ENCODE results near the gene MSRB3. TPM values are rescaled to one million over a fixed set of nuclear protein-coding genes. Genes with fewer than 3 reads are reported as not detected.
"Not testable (repeated sequence)": the region's sequence is repeated elsewhere in the genome, so short reads cannot be mapped to it uniquely, and the experiment has no call there.

The MSRB3 gene
- total and polyA plus RNA-seq, 7 experiments from 2014 or later: 0.37 to 1.8 TPM; not detected in 5

DNA sequence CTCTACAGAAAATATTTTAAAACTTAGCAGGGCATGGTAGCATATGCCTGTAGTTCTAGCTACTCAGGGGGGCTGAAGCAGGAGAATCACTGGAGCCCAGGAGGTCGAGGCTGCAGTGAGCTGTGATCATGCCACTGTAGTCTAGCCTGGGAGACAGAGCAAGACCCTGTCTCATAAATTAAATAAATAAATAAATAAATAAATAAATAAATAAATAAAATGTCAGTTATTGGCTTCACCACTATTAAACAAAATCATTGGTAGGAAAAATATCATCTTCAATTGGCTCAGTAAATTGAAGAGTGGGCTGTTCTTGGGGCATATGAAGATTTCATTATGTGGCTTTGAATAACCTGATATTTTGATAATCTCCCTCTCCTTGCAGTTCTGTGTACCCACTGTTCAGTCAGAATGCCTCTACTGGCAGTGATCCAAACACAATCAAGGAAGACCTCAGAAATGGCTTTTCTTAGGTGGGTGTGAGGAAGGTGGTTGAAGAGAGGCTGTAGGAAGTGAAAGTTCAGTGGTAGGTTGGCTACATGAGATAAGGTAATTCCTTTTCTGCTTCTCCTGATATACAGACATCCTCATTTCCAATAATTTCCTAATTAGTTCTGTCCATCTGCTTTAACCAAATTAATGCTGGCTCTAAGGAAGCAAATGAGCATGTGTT, 175.8 kb downstream of the MSRB3 start:
- ChIA-PET CTCF (no interaction called here), POLR2A (no interaction called here)
- H3K27me3 ChIP-seq (ENCODE audit: control insufficient read depth in 2 of 2, insufficient read depth in 2 of 2, low read length in 2 of 2): no peaks in the 10 kb centered on the region
- no peaks in the 10 kb centered on the region for H3K9me3 ChIP-seq (ENCODE audit: control insufficient read depth in 2 of 3, low read length in 3 of 3)
- Mint-ChIP-seq H3K4me1 (peaks cover 0 to 3% (median 0%) of the 10 kb centered on the region in 7 donors), H3K4me3 (no peak overlapping the region), H3K36me3 (no peaks in the 10 kb centered on the region), H3K27me3 (peaks cover 0 to 6% (median 2%) of the 10 kb centered on the region in 5 donors), H3K9me3 (peaks cover 0 to 6% (median 0%) of the 10 kb centered on the region in 11 donors), H3K27ac (no peak overlapping the region)
- ATAC-seq: no peak
- H3K4me1 ChIP-seq (ENCODE audit: control insufficient read depth in 2 of 2, insufficient read depth in 2 of 2, low read length in 2 of 2): no peaks in the 10 kb centered on the region
- no peak for DNase-seq
- no peaks in the 10 kb centered on the region for H3K36me3 ChIP-seq (ENCODE audit: control insufficient read depth in 2 of 3, insufficient read depth in 3 of 3, low read length in 3 of 3)
- no peak overlapping the region for H3K27ac ChIP-seq (ENCODE audit: low read depth, low read length)
- no peak overlapping the region for H3K4me3 ChIP-seq (ENCODE audit: low read length)
- intact Hi-C loops (cut with micrococcal nuclease): no loop called here

DNA sequence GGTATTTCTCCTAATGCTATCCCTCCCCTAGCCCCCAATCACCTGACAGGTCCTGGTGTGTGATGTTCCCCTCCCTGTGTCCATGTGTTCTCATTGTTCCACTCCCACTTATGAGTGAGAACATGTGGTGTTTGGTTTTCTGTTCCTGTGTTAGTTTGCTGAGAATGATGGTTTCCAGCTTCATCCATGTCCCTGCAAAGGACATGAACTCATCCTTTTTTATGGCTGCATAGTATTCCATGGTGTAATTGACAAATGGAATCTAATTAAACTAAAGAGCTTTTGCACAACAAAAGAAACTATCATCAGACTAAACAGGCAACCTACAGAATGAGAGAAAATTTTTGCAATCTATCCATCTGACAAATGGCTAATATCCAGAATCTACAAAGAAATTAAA, 178.9 kb downstream of the MSRB3 start:
- H3K27ac ChIP-seq (ENCODE audit: low read depth, low read length); CTCF ChIA-PET; H3K27me3 ChIP-seq (ENCODE audit: control insufficient read depth in 2 of 2, insufficient read depth in 2 of 2, low read length in 2 of 2); H3K9me3 ChIP-seq (ENCODE audit: control insufficient read depth in 2 of 3, low read length in 3 of 3); H3K9me3 Mint-ChIP-seq; H3K4me1 ChIP-seq (ENCODE audit: control insufficient read depth in 2 of 2, insufficient read depth in 2 of 2, low read length in 2 of 2); H3K4me1 Mint-ChIP-seq; POLR2A ChIA-PET; H3K36me3 ChIP-seq (ENCODE audit: control insufficient read depth in 2 of 3, insufficient read depth in 3 of 3, low read length in 3 of 3); H3K27me3 Mint-ChIP-seq; ATAC-seq; H3K4me3 ChIP-seq (ENCODE audit: low read length); H3K27ac Mint-ChIP-seq; H3K36me3 Mint-ChIP-seq; H3K4me3 Mint-ChIP-seq; intact Hi-C loops (cut with micrococcal nuclease); DNase-seq: not testable (repeated sequence)

DNA sequence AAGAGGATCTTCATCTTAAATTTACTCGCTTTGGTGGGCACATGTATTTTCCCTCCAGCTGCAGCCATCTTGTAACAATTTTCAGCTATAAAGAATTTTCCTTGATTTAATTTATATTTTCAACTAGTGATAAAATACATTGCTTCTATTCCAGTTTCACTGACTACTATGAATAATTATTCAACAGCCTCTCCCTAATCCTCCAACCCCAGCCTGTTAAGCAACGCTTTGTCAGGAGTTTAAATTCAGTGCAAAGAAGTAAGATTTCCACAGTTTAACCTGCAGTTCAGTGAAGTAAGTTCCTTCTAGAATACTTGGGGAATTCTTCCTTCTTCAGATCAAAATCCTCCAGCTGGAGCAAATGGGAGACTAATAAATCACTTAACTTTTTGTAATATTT, 180.2 kb downstream of the MSRB3 start:
- no peaks in the 10 kb centered on the region for H3K4me1 Mint-ChIP-seq
- ATAC-seq (no peak), DNase-seq (no peak)
- no peak overlapping the region for H3K4me3 Mint-ChIP-seq
- Histone ChIP-seq H3K27ac (ENCODE audit: low read depth, low read length) (no peak overlapping the region), H3K4me1 (ENCODE audit: control insufficient read depth in 2 of 2, insufficient read depth in 2 of 2, low read length in 2 of 2) (no peaks in the 10 kb centered on the region), H3K27me3 (ENCODE audit: control insufficient read depth in 2 of 2, insufficient read depth in 2 of 2, low read length in 2 of 2) (no peaks in the 10 kb centered on the region), H3K9me3 (ENCODE audit: control insufficient read depth in 2 of 3, low read length in 3 of 3) (no peaks in the 10 kb centered on the region), H3K36me3 (ENCODE audit: control insufficient read depth in 2 of 3, insufficient read depth in 3 of 3, low read length in 3 of 3) (no peaks in the 10 kb centered on the region), H3K4me3 (ENCODE audit: low read length) (no peak overlapping the region)
- H3K36me3 Mint-ChIP-seq: no peaks in the 10 kb centered on the region
- CTCF ChIA-PET: no interaction called here
- H3K9me3 Mint-ChIP-seq: peaks cover 0 to 6% (median 0%) of the 10 kb centered on the region in 11 donors
- intact Hi-C loops (cut with micrococcal nuclease): no loop called here
- peaks cover 0 to 3% (median 0%) of the 10 kb centered on the region in 5 donors for H3K27me3 Mint-ChIP-seq
- POLR2A ChIA-PET: no interaction called here
- no peak overlapping the region for H3K27ac Mint-ChIP-seq

DNA sequence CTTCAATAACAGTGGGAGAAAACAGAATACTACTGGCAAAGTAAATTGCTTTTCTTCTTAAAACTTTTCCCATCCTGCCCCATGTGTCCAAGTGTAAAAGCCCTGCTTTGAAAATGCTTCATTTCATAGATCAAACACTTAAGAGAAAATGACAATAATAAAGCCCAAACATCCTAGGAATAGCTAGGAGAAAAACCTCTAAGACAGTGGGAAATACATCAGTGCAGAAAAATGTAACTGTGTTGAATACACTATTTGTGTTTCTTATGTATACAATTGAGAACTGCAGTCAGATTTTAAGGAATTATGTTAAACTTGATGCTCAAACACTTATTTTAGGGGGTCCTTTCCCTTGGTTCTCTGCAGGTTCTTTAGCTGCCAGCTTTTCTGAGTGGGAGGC, 181.1 kb downstream of the MSRB3 start:
- CTCF ChIA-PET: no interaction called here
- Histone ChIP-seq H3K4me3 (ENCODE audit: low read length) (no peak overlapping the region), H3K36me3 (ENCODE audit: control insufficient read depth in 2 of 3, insufficient read depth in 3 of 3, low read length in 3 of 3) (no peaks in the 10 kb centered on the region), H3K27me3 (ENCODE audit: control insufficient read depth in 2 of 2, insufficient read depth in 2 of 2, low read length in 2 of 2) (no peaks in the 10 kb centered on the region), H3K4me1 (ENCODE audit: control insufficient read depth in 2 of 2, insufficient read depth in 2 of 2, low read length in 2 of 2) (no peaks in the 10 kb centered on the region), H3K27ac (ENCODE audit: low read depth, low read length) (no peak overlapping the region), H3K9me3 (ENCODE audit: control insufficient read depth in 2 of 3, low read length in 3 of 3) (no peaks in the 10 kb centered on the region)
- H3K27ac Mint-ChIP-seq: no peak overlapping the region
- no peaks in the 10 kb centered on the region for H3K27me3 Mint-ChIP-seq
- intact Hi-C loops (cut with micrococcal nuclease): no loop called here
- no peaks in the 10 kb centered on the region for H3K4me1 Mint-ChIP-seq
- H3K4me3 Mint-ChIP-seq: no peak overlapping the region
- no peak for DNase-seq
- no peak for ATAC-seq
- no peaks in the 10 kb centered on the region for H3K36me3 Mint-ChIP-seq
- H3K9me3 Mint-ChIP-seq: peaks cover 0 to 6% (median 0%) of the 10 kb centered on the region in 11 donors
- POLR2A ChIA-PET: no interaction called here

DNA sequence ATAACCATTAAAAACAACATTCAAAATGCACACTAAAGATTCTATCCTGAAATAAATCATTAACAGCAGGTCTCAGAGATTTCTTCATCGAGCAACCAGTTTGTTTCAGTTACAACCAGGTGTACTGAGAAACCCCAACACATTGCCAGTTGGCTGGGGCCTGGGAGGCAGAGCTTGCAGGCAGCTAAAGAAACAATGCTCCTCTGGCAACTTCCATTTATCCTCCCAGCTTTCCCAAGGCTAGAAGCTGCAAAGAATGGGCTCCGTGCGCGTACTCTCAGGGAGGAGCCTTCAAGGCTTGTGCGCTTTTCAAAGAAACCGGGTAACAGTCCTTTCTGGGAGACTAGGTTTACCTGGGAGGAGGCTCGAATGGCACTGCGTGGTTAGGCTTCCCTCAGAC, 181.6 kb downstream of the MSRB3 start:
- H3K27ac ChIP-seq (ENCODE audit: low read depth, low read length): no peak overlapping the region
- intact Hi-C loops (cut with micrococcal nuclease): no loop called here
- ChIA-PET POLR2A (no interaction called here), CTCF (no interaction called here)
- Mint-ChIP-seq H3K27me3 (no peaks in the 10 kb centered on the region), H3K4me3 (no peak overlapping the region), H3K27ac (no peak overlapping the region), H3K4me1 (no peaks in the 10 kb centered on the region), H3K9me3 (peaks cover 0 to 6% (median 0%) of the 10 kb centered on the region in 11 donors), H3K36me3 (no peaks in the 10 kb centered on the region)
- no peaks in the 10 kb centered on the region for H3K36me3 ChIP-seq (ENCODE audit: control insufficient read depth in 2 of 3, insufficient read depth in 3 of 3, low read length in 3 of 3)
- DNase-seq (no peak), ATAC-seq (no peak)
- H3K4me1 ChIP-seq (ENCODE audit: control insufficient read depth in 2 of 2, insufficient read depth in 2 of 2, low read length in 2 of 2): no peaks in the 10 kb centered on the region
- no peaks in the 10 kb centered on the region for H3K9me3 ChIP-seq (ENCODE audit: control insufficient read depth in 2 of 3, low read length in 3 of 3)
- no peaks in the 10 kb centered on the region for H3K27me3 ChIP-seq (ENCODE audit: control insufficient read depth in 2 of 2, insufficient read depth in 2 of 2, low read length in 2 of 2)
- H3K4me3 ChIP-seq (ENCODE audit: low read length): no peak overlapping the region

DNA sequence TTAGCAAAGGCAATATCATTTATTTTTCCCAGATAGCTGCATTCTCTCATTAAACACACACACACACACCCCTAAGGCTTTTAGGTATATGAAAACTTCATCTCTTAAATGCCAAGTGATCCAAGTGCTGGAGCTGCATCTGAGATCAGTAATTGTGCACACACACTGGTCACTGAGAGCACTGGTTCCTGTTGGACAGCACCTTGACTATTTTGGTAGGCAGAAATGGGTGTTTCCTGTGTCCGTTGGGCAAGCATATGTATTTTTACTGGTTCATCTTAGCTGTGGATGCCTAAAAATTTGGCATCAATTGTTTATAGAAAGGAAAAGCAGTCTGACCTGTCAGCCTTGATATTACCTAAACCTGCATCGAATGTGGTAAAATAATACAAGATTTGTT, 182.5 kb downstream of the MSRB3 start:
- Mint-ChIP-seq H3K9me3 (peaks cover 0 to 6% (median 0%) of the 10 kb centered on the region in 11 donors), H3K4me1 (no peaks in the 10 kb centered on the region), H3K36me3 (no peaks in the 10 kb centered on the region), H3K4me3 (no peak overlapping the region), H3K27me3 (no peaks in the 10 kb centered on the region), H3K27ac (no peak overlapping the region)
- ATAC-seq: no peak
- no peaks in the 10 kb centered on the region for H3K27me3 ChIP-seq (ENCODE audit: control insufficient read depth in 2 of 2, insufficient read depth in 2 of 2, low read length in 2 of 2)
- no peak overlapping the region for H3K4me3 ChIP-seq (ENCODE audit: low read length)
- H3K27ac ChIP-seq (ENCODE audit: low read depth, low read length): no peak overlapping the region
- ChIA-PET CTCF (no interaction called here), POLR2A (no interaction called here)
- no peaks in the 10 kb centered on the region for H3K4me1 ChIP-seq (ENCODE audit: control insufficient read depth in 2 of 2, insufficient read depth in 2 of 2, low read length in 2 of 2)
- H3K9me3 ChIP-seq (ENCODE audit: control insufficient read depth in 2 of 3, low read length in 3 of 3): no peaks in the 10 kb centered on the region
- H3K36me3 ChIP-seq (ENCODE audit: control insufficient read depth in 2 of 3, insufficient read depth in 3 of 3, low read length in 3 of 3): no peaks in the 10 kb centered on the region
- DNase-seq: no peak
- intact Hi-C loops (cut with micrococcal nuclease): no loop called here

DNA sequence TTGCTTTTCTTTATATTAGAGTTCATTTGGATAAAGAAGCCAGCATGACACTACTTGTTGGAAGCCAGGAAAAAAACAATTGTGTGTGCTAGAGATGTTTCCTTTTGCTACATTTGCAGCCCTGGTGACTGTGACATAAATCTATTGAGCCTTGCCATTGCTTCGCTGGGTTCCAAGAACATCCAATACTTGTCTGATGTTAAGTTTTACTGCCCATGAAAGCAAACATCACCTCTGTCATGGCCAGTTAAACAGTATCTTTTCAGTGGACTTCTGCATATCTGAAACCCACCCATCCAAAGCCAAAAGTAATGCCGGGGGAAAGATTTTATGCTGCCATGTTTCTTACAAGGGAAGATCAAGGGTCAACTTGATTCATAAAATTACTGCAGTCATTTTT, 184.0 kb downstream of the MSRB3 start:
- H3K27ac ChIP-seq (ENCODE audit: low read depth, low read length): no peak overlapping the region
- H3K27me3 ChIP-seq (ENCODE audit: control insufficient read depth in 2 of 2, insufficient read depth in 2 of 2, low read length in 2 of 2): no peaks in the 10 kb centered on the region
- ATAC-seq (no peak), DNase-seq (no peak)
- no peak overlapping the region for H3K4me3 ChIP-seq (ENCODE audit: low read length)
- H3K9me3 ChIP-seq (ENCODE audit: control insufficient read depth in 2 of 3, low read length in 3 of 3): no peaks in the 10 kb centered on the region
- ChIA-PET POLR2A (no interaction called here), CTCF (no interaction called here)
- no peaks in the 10 kb centered on the region for H3K36me3 ChIP-seq (ENCODE audit: control insufficient read depth in 2 of 3, insufficient read depth in 3 of 3, low read length in 3 of 3)
- no peak overlapping the region for H3K4me3 Mint-ChIP-seq
- H3K4me1 Mint-ChIP-seq: no peaks in the 10 kb centered on the region
- no peaks in the 10 kb centered on the region for H3K36me3 Mint-ChIP-seq
- no peaks in the 10 kb centered on the region for H3K27me3 Mint-ChIP-seq
- intact Hi-C loops (cut with micrococcal nuclease): no loop called here
- H3K27ac Mint-ChIP-seq: no peak overlapping the region
- H3K9me3 Mint-ChIP-seq: peaks cover 0 to 6% (median 0%) of the 10 kb centered on the region in 11 donors
- no peaks in the 10 kb centered on the region for H3K4me1 ChIP-seq (ENCODE audit: control insufficient read depth in 2 of 2, insufficient read depth in 2 of 2, low read length in 2 of 2)
